Endothelial cell of umbilical vein (primary cell): Measurements from ENCODE around the gene MIX23. TPM values are rescaled to one million over a fixed set of nuclear protein-coding genes. Genes with fewer than 3 reads are reported as not detected.

Experiments
- BruUV-seq: library from RNA; stranded (reverse); fragments of 400-500 nt; replicated peaks from 2 replicates; lab custom pipeline; 2021; lab: Mats Ljungman, UMichigan
- CTCF ChIA-PET: fragments of 300-600, 350-600 bp; sonication (Branson Sonifier 250); formaldehyde crosslinking; loops from one replicate; lab custom pipeline; 2021; ENCODE audit warnings: antibody characterized with exemption, inconsistent platforms; lab: Charles Lee
- POLR2A ChIA-PET: fragments of 300-600, 350-600 bp; sonication (Branson Sonifier 250); formaldehyde crosslinking; loops from one replicate; lab custom pipeline; 2021; ENCODE audit warnings: antibody characterized with exemption, inconsistent platforms; lab: Charles Lee
- DNase-seq: peaks from one replicate; pipeline ENCODE4 v3.0.0-alpha.2; 2011; ENCODE audit warnings: low read depth, low spot score
- FAIRE-seq: peaks from 2 replicates; lab custom pipeline; 2011; peaks lifted over from hg19 to GRCh38; lab: Jason Lieb, UNC
- H2AFZ ChIP-seq: 2 replicates; pipeline ENCODE4 v1.6.0; 2012; ENCODE audit warnings: low read depth, low read length, control low read depth, inconsistent platforms
- H3K27ac ChIP-seq: 2 replicates; pipeline ENCODE4 v1.5.1; 2011; ENCODE audit warnings: low read depth, mild to moderate bottlenecking, control low read depth, low read length, moderate library complexity; ENCODE audit not compliant: insufficient read depth
- H3K27me3 ChIP-seq, 2 experiments: 2 replicates each; pipeline versions ENCODE4 v1.6.0 to v1.6.1; 2011; ENCODE audit warnings: low read length in 2 of 2, mixed read lengths in 1 of 2; ENCODE audit not compliant: control insufficient read depth in 2 of 2, insufficient read depth in 2 of 2
- H3K36me3 ChIP-seq, 2 experiments: 2 replicates in 1 of 2; 3 replicates in 1 of 2; pipeline ENCODE4 v1.5.1; 2011; ENCODE audit warnings: low read length in 2 of 2, mild to moderate bottlenecking in 1 of 2, moderate library complexity in 1 of 2; ENCODE audit not compliant: control insufficient read depth in 2 of 2, insufficient read depth in 2 of 2; ENCODE audit errors: extremely low read depth in 1 of 2
- H3K4me1 ChIP-seq: 3 replicates; pipeline ENCODE4 v1.5.1; 2011; ENCODE audit warnings: mild to moderate bottlenecking, low read length; ENCODE audit not compliant: control insufficient read depth, insufficient read depth; ENCODE audit errors: extremely low read depth
- H3K4me2 ChIP-seq: 2 replicates; pipeline ENCODE4 v1.6.1; 2011; ENCODE audit warnings: low read length, control low read depth, mixed read lengths; ENCODE audit not compliant: insufficient read depth
- H3K4me3 ChIP-seq, 3 experiments: fragments of 200-600 bp in 1 of 3; sonication (generic), shearing (Covaris generic) in 1 of 3; replicated peaks in 1 of 3; 2 replicates each; pipeline ENCODE4 v1.5.1; 2011 to 2016; ENCODE audit warnings: control low read depth in 3 of 3, low read length in 3 of 3, mild to moderate bottlenecking in 2 of 3, inconsistent platforms in 1 of 3, low read depth in 1 of 3, moderate library complexity in 1 of 3; ENCODE audit not compliant: insufficient read depth in 1 of 3
- H3K79me2 ChIP-seq: 2 replicates; pipeline ENCODE4 v1.6.0; 2012; ENCODE audit warnings: low read length, inconsistent platforms; ENCODE audit not compliant: control insufficient read depth, insufficient read depth
- H3K9ac ChIP-seq: replicated peaks from 2 replicates; pipeline ENCODE3; 2011; ENCODE audit warnings: low read length, control low read depth; ENCODE audit not compliant: insufficient read depth; ENCODE audit errors: extremely low read depth
- H3K9me1 ChIP-seq: replicated peaks from 3 replicates; pipeline ENCODE4 v1.6.0; 2011; ENCODE audit warnings: mild to moderate bottlenecking, low read length; ENCODE audit not compliant: control insufficient read depth, insufficient read depth; ENCODE audit errors: extremely low read depth
- H3K9me3 ChIP-seq: replicated peaks from 2 replicates; pipeline ENCODE4 v1.5.1; 2012; ENCODE audit warnings: low read length, inconsistent platforms; ENCODE audit not compliant: control insufficient read depth, insufficient read depth
- H4K20me1 ChIP-seq: replicated peaks from 2 replicates; pipeline ENCODE3; 2011; ENCODE audit warnings: mild to moderate bottlenecking, low read length; ENCODE audit not compliant: control insufficient read depth, insufficient read depth; ENCODE audit errors: extremely low read depth
- EZH2 ChIP-seq: IDR thresholded peaks from 2 replicates; pipeline ENCODE4 v1.6.1; 2012; ENCODE audit warnings: borderline replicate concordance, low read depth, mild to moderate bottlenecking, moderate library complexity, low read length, inconsistent platforms; ENCODE audit not compliant: severe bottlenecking
- FOS ChIP-seq: IDR thresholded peaks from 2 replicates; pipeline ENCODE4 v1.6.1; 2011; ENCODE audit warnings: mild to moderate bottlenecking, low read length, moderate library complexity, borderline replicate concordance; ENCODE audit not compliant: insufficient read depth
- GATA2 ChIP-seq: IDR thresholded peaks from 2 replicates; pipeline ENCODE4 v1.7.0; 2011; ENCODE audit warnings: low read depth, mild to moderate bottlenecking, moderate library complexity, mixed read lengths, low read length; ENCODE audit not compliant: insufficient read length, insufficient read depth
- JUN ChIP-seq: IDR thresholded peaks from 2 replicates; pipeline ENCODE4 v1.6.1; 2011; ENCODE audit warnings: borderline replicate concordance, low read depth; ENCODE audit not compliant: insufficient read length, insufficient read depth
- MYC ChIP-seq: IDR thresholded peaks from one replicate; pipeline ENCODE4 v1.6.1; 2011; ENCODE audit warnings: mild to moderate bottlenecking, low read depth, low read length
- POLR2A ChIP-seq: IDR thresholded peaks from 2 replicates; pipeline ENCODE4 v1.6.1; 2012; ENCODE audit warnings: low read depth, mild to moderate bottlenecking, control low read depth, low read length
- POLR2AphosphoS5 ChIP-seq: IDR thresholded peaks from 2 replicates; pipeline ENCODE4 v1.6.1; 2012; ENCODE audit warnings: low read depth, mild to moderate bottlenecking, control low read depth, low read length, moderate library complexity; ENCODE audit not compliant: insufficient read depth
- dilution Hi-C: fragments of 300-500 bp; cut with MboI; formaldehyde crosslinking; loops from one replicate; pipeline ENCODE4 v1.15.0; 2019; ENCODE audit warnings: low sequenced_read_pairs; ENCODE audit not compliant: extremely low pct_ligation_motif_present
- intact Hi-C: fragments of 100-400 bp; cut with micrococcal nuclease; formaldehyde crosslinking; loops from one replicate; pipeline ENCODE4 v1.10.0; 2022
- polyA plus RNA-seq, 4 experiments: library from polyadenylated mRNA; depleted of rRNA in 3 of 4; stranded (reverse) in 3 of 4; unstranded in 1 of 4; fragments of >200 nt; gene quantifications; 2 replicates each; pipeline versions ENCODE4 v1.2.1 to v1.2.3, GENCODE V29; 2011 to 2012; ENCODE audit warnings: missing spikeins in 1 of 4
- total RNA-seq: library from RNA; stranded (reverse); gene quantifications from 2 replicates; pipeline ENCODE4 v1.2.3, GENCODE V29; 2021
- TF ChIP-seq, protein P1 (sequence below): IDR thresholded peaks from 2 replicates; pipeline ENCODE4 v1.6.1; 2011; ENCODE audit not compliant: insufficient read depth, insufficient read length
- TF ChIP-seq, protein P2 (sequence below), 2 donors: IDR thresholded peaks; 1 replicate in 1 of 2; 2 replicates in 1 of 2; pipeline ENCODE4 v1.5.1; 2011; ENCODE audit warnings: low read length in 2 of 2, mild to moderate bottlenecking in 2 of 2, moderate library complexity in 2 of 2, control low read depth in 1 of 2, inconsistent platforms in 1 of 2, low read depth in 1 of 2; ENCODE audit not compliant: insufficient read depth in 1 of 2; ENCODE audit errors: extremely low read depth in 1 of 2

Gene MIX23
- total and polyA plus RNA-seq, 2 donors (not counting 3 experiments of a cell fraction or from before 2014, with no cell fraction given), result 4.5 to 53.5 TPM

DNA sequence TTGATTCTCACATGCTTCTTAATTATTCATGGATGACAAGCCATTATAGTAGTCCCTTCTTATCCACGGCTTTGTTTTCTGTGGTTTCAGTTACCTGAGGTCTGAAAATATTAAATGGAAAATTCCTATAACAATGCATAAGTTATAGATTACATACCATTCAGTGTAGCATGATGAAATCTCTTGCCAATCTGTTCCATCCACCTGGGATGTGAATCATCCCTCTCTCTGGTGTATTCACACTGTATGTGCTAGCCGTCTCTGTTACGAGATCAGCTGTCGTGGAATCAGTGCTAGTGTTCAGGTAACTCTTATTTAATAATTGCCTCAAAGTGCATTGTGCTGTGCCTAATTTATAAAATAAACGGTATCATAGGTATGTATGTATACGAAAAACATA is 27.6 kb upstream of the MIX23 start:
- Histone ChIP-seq H3K27me3 (no peaks in the 10 kb centered on the region), H3K79me2 (peaks cover 10% of the 10 kb centered on the region), H3K4me1 (peaks cover 7% of the 10 kb centered on the region), H3K36me3 (no peaks in the 10 kb centered on the region), H3K4me2 (no peak overlapping the region), H4K20me1 (no peaks in the 10 kb centered on the region), H2AFZ (no peak overlapping the region), H3K4me3 (no peak overlapping the region), H3K27ac (no peak overlapping the region), H3K9me1 (no peaks in the 10 kb centered on the region), H3K9ac (no peak overlapping the region), H3K9me3 (no peaks in the 10 kb centered on the region)
- intact Hi-C loops (no loop called here), dilution Hi-C loops (no loop called here)
- TF ChIP-seq POLR2AphosphoS5 (no peak), POLR2A (no peak), FOS (no peak), JUN (no peak), MYC (no peak), GATA2 (no peak), EZH2 (no peak)
- TF ChIP-seq, protein P1, sequence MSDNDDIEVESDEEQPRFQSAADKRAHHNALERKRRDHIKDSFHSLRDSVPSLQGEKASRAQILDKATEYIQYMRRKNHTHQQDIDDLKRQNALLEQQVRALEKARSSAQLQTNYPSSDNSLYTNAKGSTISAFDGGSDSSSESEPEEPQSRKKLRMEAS, result no peak
- TF ChIP-seq, protein P2, sequence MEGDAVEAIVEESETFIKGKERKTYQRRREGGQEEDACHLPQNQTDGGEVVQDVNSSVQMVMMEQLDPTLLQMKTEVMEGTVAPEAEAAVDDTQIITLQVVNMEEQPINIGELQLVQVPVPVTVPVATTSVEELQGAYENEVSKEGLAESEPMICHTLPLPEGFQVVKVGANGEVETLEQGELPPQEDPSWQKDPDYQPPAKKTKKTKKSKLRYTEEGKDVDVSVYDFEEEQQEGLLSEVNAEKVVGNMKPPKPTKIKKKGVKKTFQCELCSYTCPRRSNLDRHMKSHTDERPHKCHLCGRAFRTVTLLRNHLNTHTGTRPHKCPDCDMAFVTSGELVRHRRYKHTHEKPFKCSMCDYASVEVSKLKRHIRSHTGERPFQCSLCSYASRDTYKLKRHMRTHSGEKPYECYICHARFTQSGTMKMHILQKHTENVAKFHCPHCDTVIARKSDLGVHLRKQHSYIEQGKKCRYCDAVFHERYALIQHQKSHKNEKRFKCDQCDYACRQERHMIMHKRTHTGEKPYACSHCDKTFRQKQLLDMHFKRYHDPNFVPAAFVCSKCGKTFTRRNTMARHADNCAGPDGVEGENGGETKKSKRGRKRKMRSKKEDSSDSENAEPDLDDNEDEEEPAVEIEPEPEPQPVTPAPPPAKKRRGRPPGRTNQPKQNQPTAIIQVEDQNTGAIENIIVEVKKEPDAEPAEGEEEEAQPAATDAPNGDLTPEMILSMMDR (IDR thresholded peaks at IDR 0.05; ENCODE audit: extremely low read depth in 1 of 2, insufficient read depth in 1 of 2, low read depth in 1 of 2, low read length in 2 of 2), result no peak
- ChIA-PET CTCF (no interaction called here), POLR2A (no interaction called here)
- BruUV-seq, result no TSS peak
- DNase-seq (no peak), FAIRE-seq (no peak)
